GM12878 (cell line): ENCODE data around the gene SCCPDH. TPM values are rescaled to one million over a fixed set of nuclear protein-coding genes. Genes with fewer than 3 reads are reported as not detected.
A peak's percentile ranks its signal among the peaks of the same experiment; 100 is the strongest.

Experiments used
- ATAC-seq: fragments of 200-7000 bp; cut with Tn5 transposase; 3 replicates; pipeline ENCODE4 v1.9.1; 2020; ENCODE audit warnings: mild to moderate bottlenecking, moderate library complexity
- BruUV-seq: library from RNA; stranded (reverse); fragments of 400-500 nt; replicated peaks from 2 replicates; lab custom pipeline; 2021; lab: Mats Ljungman, UMichigan
- CTCF ChIA-PET: fragments of 300-600 bp; sonication (Branson Sonifier 250); formaldehyde crosslinking; extraction: SDS; loops from one replicate; lab custom pipeline; 2021; ENCODE audit warnings: inconsistent platforms; lab: Yijun Ruan, JAX
- POLR2A ChIA-PET: fragments of 350-600 bp; formaldehyde crosslinking; extraction: SDS; loops from one replicate; lab custom pipeline; 2021; ENCODE audit warnings: inconsistent platforms; lab: Charles Lee
- RAD21 ChIA-PET: fragments of 300-600 bp; sonication (Branson Sonifier 250); formaldehyde crosslinking; loops from one replicate; lab custom pipeline; 2023; ENCODE audit warnings: antibody characterized with exemption; ENCODE audit not compliant: unreplicated experiment; lab: Charles Lee
- SMC1A ChIA-PET: fragments of 300-600 bp; sonication (Branson Sonifier 250); formaldehyde crosslinking; loops from one replicate; lab custom pipeline; 2023; ENCODE audit not compliant: unreplicated experiment, uncharacterized antibody; lab: Charles Lee
- DNase-seq: peaks from one replicate; pipeline ENCODE4 v3.0.0-alpha.2; 2011; ENCODE audit warnings: low read depth, low spot score
- FAIRE-seq: peaks from 3 replicates; lab custom pipeline; 2011; peaks lifted over from hg19 to GRCh38; lab: Jason Lieb, UNC
- H2AFZ ChIP-seq: 2 replicates; pipeline ENCODE4 v1.6.0; 2011; ENCODE audit warnings: low read depth, low read length, control low read depth; ENCODE audit not compliant: control insufficient read depth
- H3K27ac ChIP-seq: 2 replicates; pipeline ENCODE4 v1.5.1; 2011; ENCODE audit warnings: control low read depth; ENCODE audit not compliant: control insufficient read depth, insufficient read depth
- H3K27me3 ChIP-seq, 2 experiments: replicated peaks in 1 of 2; 2 replicates each; pipeline versions ENCODE4 v1.6.0 to v1.6.1; 2011; ENCODE audit warnings: low read length in 1 of 2; ENCODE audit not compliant: control insufficient read depth in 2 of 2, insufficient read depth in 2 of 2
- H3K36me3 ChIP-seq, 2 experiments: 2 replicates each; pipeline ENCODE4 v1.5.1; 2011; ENCODE audit warnings: low read length in 1 of 2; ENCODE audit not compliant: control insufficient read depth in 2 of 2, insufficient read depth in 2 of 2
- H3K4me1 ChIP-seq: 2 replicates; pipeline ENCODE4 v1.6.1; 2011; ENCODE audit warnings: mild to moderate bottlenecking, low read length, moderate library complexity, mixed read lengths; ENCODE audit not compliant: control insufficient read depth, insufficient read depth
- H3K4me2 ChIP-seq: 2 replicates; pipeline ENCODE4 v1.6.0; 2011; ENCODE audit warnings: control low read depth; ENCODE audit not compliant: control insufficient read depth, insufficient read depth
- H3K4me3 ChIP-seq: fragments of 200-600 bp; sonication (generic); 2 replicates; pipeline ENCODE4 v1.5.1; 2016
- H3K79me2 ChIP-seq: 2 replicates; pipeline ENCODE4 v1.6.0; 2011; ENCODE audit warnings: low read length; ENCODE audit not compliant: control insufficient read depth, insufficient read depth
- H3K9ac ChIP-seq: 2 replicates; pipeline ENCODE4 v1.8.0; 2011; ENCODE audit warnings: low read length, control low read depth, mixed read lengths; ENCODE audit not compliant: control insufficient read depth, insufficient read depth
- H3K9me3 ChIP-seq: replicated peaks from 3 replicates; pipeline ENCODE4 v1.5.1; 2011; ENCODE audit warnings: mild to moderate bottlenecking, low read length; ENCODE audit not compliant: control insufficient read depth, insufficient read depth
- H4K20me1 ChIP-seq: 2 replicates; pipeline ENCODE4 v1.6.0; 2011; ENCODE audit not compliant: control insufficient read depth, insufficient read depth
- BRCA1 ChIP-seq: IDR thresholded peaks from 2 replicates; pipeline ENCODE4 v1.6.1; 2011; ENCODE audit warnings: low read depth, low read length, improper control_type of control experiment
- EED ChIP-seq: sonication (generic); IDR thresholded peaks from 2 replicates; pipeline ENCODE4 v1.6.1; 2016; ENCODE audit warnings: antibody characterized with exemption, low read depth
- KLF5 ChIP-seq: fragments of 450-650 bp; IDR thresholded peaks from 2 replicates; pipeline ENCODE4 v1.6.1; 2014; ENCODE audit warnings: mild to moderate bottlenecking; ENCODE audit not compliant: partially characterized antibody
- PBX3 ChIP-seq: IDR thresholded peaks from 2 replicates; pipeline ENCODE4 v1.6.1; 2011; ENCODE audit warnings: mild to moderate bottlenecking, low read depth, low read length, moderate library complexity; ENCODE audit not compliant: insufficient replicate concordance
- POLR2AphosphoS2 ChIP-seq: IDR thresholded peaks from 2 replicates; pipeline ENCODE4 v1.6.1; 2011; ENCODE audit warnings: low read depth, mild to moderate bottlenecking, low read length, improper control_type of control experiment, moderate library complexity
- RUNX3 ChIP-seq: IDR thresholded peaks from 2 replicates; pipeline ENCODE4 v1.6.1; 2012; ENCODE audit warnings: low read length, inconsistent platforms
- ZNF217 ChIP-seq: fragments of 450-650 bp; IDR thresholded peaks from 2 replicates; pipeline ENCODE4 v1.6.1; 2017; ENCODE audit warnings: antibody characterized with exemption, mild to moderate bottlenecking
- ZNF592 ChIP-seq: fragments of 450-650 bp; IDR thresholded peaks from 2 replicates; pipeline ENCODE4 v1.6.1; 2017; ENCODE audit warnings: mild to moderate bottlenecking, moderate library complexity
- WGBS: methylation state at CpG from one replicate; pipeline ENCODE4 v1.1.6; 2016; ENCODE audit warnings: low lambda C conversion rate; ENCODE audit not compliant: insufficient replicate concordance, insufficient coverage; ENCODE audit errors: missing lambda C conversion rate; 5-methylcytosine and 5-hydroxymethylcytosine counted together
- in situ Hi-C: fragments of 300-500 bp; cut with MboI; formaldehyde crosslinking; loops from 9 replicates; pipeline ENCODE4 v1.14.3; 2018; ENCODE audit warnings: mixed read lengths
- intact Hi-C: fragments of 100-400 bp; cut with micrococcal nuclease; formaldehyde crosslinking; loops from one replicate; pipeline ENCODE4 v1.14.2; 2022; ENCODE audit not compliant: unreplicated experiment
- polyA plus RNA-seq, 11 experiments: library from polyadenylated mRNA; depleted of rRNA in 4 of 11; unstranded in 6 of 11; stranded (reverse) in 5 of 11; fragments of >200 nt; fragmentation: Nextera tagmentation in 4 of 11; fragmentation: Illumina TruSeq in 1 of 11; extraction: Ambion mirVana in 4 of 11; extraction: Trizol in 1 of 11; gene quantifications; 1 replicate in 1 of 11; 2 replicates in 10 of 11; pipeline versions ENCODE4 v1.2.1 to v1.2.3, GENCODE V29; 2011 to 2016; ENCODE audit warnings: inconsistent platforms in 2 of 11, missing spikeins in 2 of 11, low read depth in 1 of 11
- total RNA-seq, 4 experiments: library from RNA; depleted of rRNA in 3 of 4; stranded (reverse); fragments of >200 nt in 3 of 4; fragmentation: Illumina TruSeq in 1 of 4; extraction: Trizol in 1 of 4; gene quantifications; 2 replicates each; pipeline versions ENCODE4 v1.2.1 to v1.2.3, GENCODE V29; 2013 to 2021

Gene SCCPDH
- total and polyA plus RNA-seq, 10 of the 15 experiments (the other 5 are each of a cell fraction or from before 2014, with no cell fraction given) = 5.4 to 44.8 (median 24.5) TPM

DNA sequence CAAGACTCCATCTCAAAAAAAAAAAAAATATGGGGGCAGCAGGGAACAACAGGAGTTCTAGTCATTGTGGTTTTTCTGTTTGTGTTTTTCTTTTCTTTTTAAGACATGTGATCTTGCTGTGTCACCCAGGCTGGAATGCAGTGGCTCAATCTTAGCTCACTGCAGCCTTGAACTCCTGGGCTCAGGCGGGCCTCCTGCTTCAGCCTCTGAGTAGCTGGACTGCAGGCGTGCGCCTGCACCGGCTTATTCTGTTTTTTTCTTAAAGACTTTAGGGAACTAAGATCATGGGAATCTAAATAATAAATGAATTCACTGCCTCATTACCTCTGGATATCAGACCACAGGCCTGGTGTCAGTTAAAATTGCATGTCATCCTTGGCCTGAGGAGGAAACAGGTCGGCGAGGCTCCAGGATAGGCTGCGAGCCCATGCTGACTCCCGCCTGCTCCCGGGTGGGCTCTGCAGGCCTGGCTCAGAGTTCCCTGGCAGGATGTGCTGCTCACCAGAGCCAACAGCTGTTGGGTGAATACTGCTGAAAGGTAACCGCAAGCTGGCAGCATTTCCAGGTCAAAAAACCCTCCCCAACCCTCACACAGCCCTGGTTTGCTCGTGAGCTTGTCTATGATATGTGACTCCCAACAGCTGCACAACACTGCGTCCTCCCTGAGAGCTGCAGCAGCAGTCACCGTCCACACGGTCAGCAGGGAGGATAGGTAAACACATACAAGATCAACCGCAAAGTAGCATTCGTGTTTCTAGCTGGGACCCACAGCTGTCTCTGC lies 58.1 kb downstream of the SCCPDH start:
- no peaks in the 10 kb centered on the region for H3K36me3 ChIP-seq
- intact Hi-C loops (no loop called here), in situ Hi-C loops (no loop called here)
- H3K4me3 ChIP-seq = no peak overlapping the region
- FAIRE-seq = no peak
- ChIA-PET RAD21 (no interaction called here), CTCF (no interaction called here), POLR2A (interaction anchor here (0.7 kb wide), 1 partner anchor 20 kb away, joined by 3 read pairs; no protein-coding TSS in a partner anchor), SMC1A (no interaction called here)
- peak; percentile 61 for ATAC-seq
- no peaks in the 10 kb centered on the region for H4K20me1 ChIP-seq
- no peaks in the 10 kb centered on the region for H3K79me2 ChIP-seq
- TF ChIP-seq BRCA1 = no peak
- no peak for TF ChIP-seq KLF5
- no peak for TF ChIP-seq POLR2AphosphoS2
- TF ChIP-seq ZNF592 = no peak
- peak; percentile 38; the same call in 1 of the 2 replicates for TF ChIP-seq RUNX3
- TF ChIP-seq PBX3 = no peak
- no peak for TF ChIP-seq ZNF217
- TF ChIP-seq EED = 0 out of 2 replicates have a peak, but pooled peaks have one; percentile 13
- H3K9me3 ChIP-seq = no peaks in the 10 kb centered on the region
- H3K27me3 ChIP-seq = no peaks in the 10 kb centered on the region
- H3K4me1 ChIP-seq = peaks cover 12% of the 10 kb centered on the region
- no peak overlapping the region for H3K9ac ChIP-seq
- H3K4me2 ChIP-seq = no peak overlapping the region
- peak overlapping the region; percentile 2; the same call in 1 of the 2 replicates for H2AFZ ChIP-seq
- no TSS peak for BruUV-seq
- DNase-seq = peak; percentile 7
- WGBS = 74% methylated on average over 16 of the region's 16 CpGs
- H3K27ac ChIP-seq = no peak overlapping the region
